Stomach (tissue), 4 donors: ENCODE results near the gene SLC17A7.

ENCODE experiments used
- CTCF ChIP-seq, 7 experiments: fragments of 450-650 bp in 4 of 7; fragments of 200-600 bp in 3 of 7; sonication (generic) in 3 of 7; IDR thresholded peaks; one replicate each; pipeline ENCODE4 v1.5.1; 2016 to 2019; ENCODE audit warnings: antibody characterized with exemption in 7 of 7, control low read depth in 2 of 7, mild to moderate bottlenecking in 1 of 7
- POLR2A ChIP-seq, 4 donors: fragments of 450-650 bp; IDR thresholded peaks; one replicate each; pipeline ENCODE4 v1.6.1; 2016; ENCODE audit warnings: antibody characterized with exemption in 4 of 4, control low read depth in 2 of 4, mild to moderate bottlenecking in 1 of 4, moderate library complexity in 1 of 4

DNA sequence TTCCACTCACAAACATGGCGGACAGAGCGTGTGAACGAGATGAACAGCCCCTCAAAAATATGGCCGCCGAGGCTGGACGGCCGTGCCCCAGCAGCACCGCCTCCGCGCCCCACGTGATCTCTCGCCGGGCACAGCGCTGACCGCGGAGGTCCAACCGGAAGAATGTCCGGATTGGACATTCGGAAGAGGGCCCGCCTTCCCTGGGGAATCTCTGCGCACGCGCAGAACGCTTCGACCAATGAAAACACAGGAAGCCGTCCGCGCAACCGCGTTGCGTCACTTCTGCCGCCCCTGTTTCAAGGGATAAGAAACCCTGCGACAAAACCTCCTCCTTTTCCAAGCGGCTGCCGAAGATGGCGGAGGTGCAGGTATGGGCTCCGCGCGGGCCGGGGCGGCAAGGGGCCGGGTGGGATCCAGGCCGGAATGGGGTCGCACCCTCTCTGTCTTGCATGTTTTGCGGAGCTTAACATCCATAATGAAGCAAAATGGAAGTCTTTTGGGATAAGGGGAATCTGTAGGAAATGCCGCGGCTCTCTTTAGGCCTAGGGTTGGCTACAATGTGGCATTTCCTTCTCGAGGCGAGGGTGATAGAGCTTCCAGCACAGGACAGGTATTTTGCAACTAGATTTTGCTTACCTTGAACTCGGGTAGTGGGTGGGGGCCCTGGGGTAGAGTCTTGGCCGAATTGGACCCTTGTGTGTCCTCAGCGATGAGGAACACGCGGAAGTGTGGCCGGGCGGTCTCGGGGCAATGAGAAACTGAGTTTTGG lies 46.1 kb upstream of the SLC17A7 start, which contains the start of gene RPL13A:
- TF ChIP-seq CTCF (IDR thresholded peaks at IDR 0.05) (no peak), POLR2A (IDR thresholded peaks at IDR 0.05) (peak in 2 of 4 donors; percentile 94 to 98)
